ENCODE results near the gene CFTR. TPM values are rescaled to one million over a fixed set of nuclear protein-coding genes. Genes with fewer than 3 reads are reported as not detected.

The CFTR gene
- total and polyA plus RNA-seq, 2 of the 8 experiments (the other 6 are each of a cell fraction or from before 2014, with no cell fraction given) = 1.2 to 1.6 TPM

- TF ChIP-seq RBBP5 (IDR thresholded peaks at IDR 0.05; ENCODE audit: borderline replicate concordance, low read depth, low read length) (no peak), TEAD4 (IDR thresholded peaks at IDR 0.05; ENCODE audit: low read depth, low read length) (no peak), BCL11A (IDR thresholded peaks at IDR 0.05; ENCODE audit: low read depth in 2 of 2, low read length in 2 of 2) (no peak)
Measured at GRCh38 chr7:117666689-117667088, 186.9 kb downstream of the CFTR start (continued).
